ENCODE data around the gene ARHGAP22.

The ARHGAP22 gene

DNA sequence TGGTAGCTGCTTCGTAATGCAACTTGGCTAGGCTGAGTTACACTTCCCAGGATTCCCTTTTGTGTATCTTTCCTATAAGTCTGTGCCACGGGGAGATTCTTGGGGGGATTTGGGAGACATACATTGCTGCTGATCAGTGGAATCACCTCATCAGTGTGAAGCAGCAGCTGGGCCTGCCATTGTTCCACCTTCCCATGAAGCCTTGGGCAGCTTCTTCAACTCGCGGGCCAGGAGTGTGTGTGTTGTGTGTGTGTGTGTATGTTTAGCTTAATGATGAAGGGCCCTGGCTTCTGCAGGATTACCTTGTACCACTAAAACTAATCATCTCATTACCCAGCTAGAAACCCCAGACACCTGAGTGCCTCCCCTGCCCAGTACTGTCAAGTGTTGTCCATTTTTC lies 33.3 kb upstream of the ARHGAP22 start:
- peaks cover 57% of the 10 kb centered on the region for H3K4me1 Mint-ChIP-seq
- H3K27me3 Mint-ChIP-seq: peaks cover 29% of the 10 kb centered on the region
- H3K9me3 Mint-ChIP-seq: peaks cover 5% of the 10 kb centered on the region
- no peak overlapping the region for H3K4me3 Mint-ChIP-seq
- no peak for ATAC-seq
- H3K36me3 Mint-ChIP-seq: peaks cover 6% of the 10 kb centered on the region
- H3K27ac Mint-ChIP-seq: no peak overlapping the region

DNA sequence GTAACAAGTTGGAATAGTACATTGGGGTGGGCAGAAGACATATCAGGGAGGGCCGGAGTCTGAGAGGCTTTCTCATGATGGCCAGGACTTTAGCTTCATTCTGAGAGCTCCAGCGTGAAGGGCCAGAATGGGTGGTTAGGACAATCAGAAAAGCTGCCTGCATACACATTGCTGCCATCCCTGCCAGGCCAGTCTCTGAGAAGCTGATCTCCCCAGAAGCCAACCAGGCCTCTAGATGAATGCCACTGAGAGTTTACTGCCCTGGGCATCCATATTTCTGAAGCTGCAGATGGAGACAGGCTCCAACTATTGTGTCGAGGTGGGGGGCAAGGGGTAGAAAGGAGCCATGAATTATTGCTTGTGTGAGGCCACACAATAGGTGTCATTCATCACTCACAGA lies 32.0 kb upstream of the ARHGAP22 start:
- peaks cover 57% of the 10 kb centered on the region for H3K4me1 Mint-ChIP-seq
- no peak for ATAC-seq
- H3K9me3 Mint-ChIP-seq: peaks cover 5% of the 10 kb centered on the region
- peaks cover 6% of the 10 kb centered on the region for H3K36me3 Mint-ChIP-seq
- peak overlapping the region; percentile 7 for H3K27ac Mint-ChIP-seq
- H3K27me3 Mint-ChIP-seq: peaks cover 35% of the 10 kb centered on the region
- no peak overlapping the region for H3K4me3 Mint-ChIP-seq

DNA sequence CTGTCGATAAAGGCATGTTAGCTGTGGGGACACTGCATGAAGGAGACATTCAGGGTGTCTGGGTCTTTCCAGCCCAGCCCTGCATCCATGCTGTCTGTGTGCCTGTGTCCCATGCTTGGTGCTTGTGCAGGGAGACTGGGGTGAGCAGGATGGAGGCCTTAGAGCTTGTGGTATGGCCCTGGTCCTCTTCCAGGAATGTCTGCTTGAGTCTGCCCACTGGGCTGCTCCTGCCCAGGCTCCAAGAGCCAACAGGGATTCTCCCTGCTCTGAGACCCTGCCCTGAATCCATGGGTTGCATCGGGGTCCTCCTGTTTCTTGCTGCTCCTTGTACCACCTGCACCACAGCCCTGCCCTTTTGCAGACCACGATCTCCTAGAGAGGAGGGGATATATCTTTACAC lies 31.4 kb upstream of the ARHGAP22 start:
- Mint-ChIP-seq H3K27ac (peak overlapping the region; percentile 61), H3K36me3 (peaks cover 6% of the 10 kb centered on the region), H3K27me3 (peaks cover 39% of the 10 kb centered on the region), H3K4me3 (no peak overlapping the region), H3K4me1 (peaks cover 57% of the 10 kb centered on the region), H3K9me3 (peaks cover 5% of the 10 kb centered on the region)
- ATAC-seq: no peak

- Mint-ChIP-seq H3K36me3 (peaks cover 6% of the 10 kb centered on the region), H3K27ac (peak overlapping the region; percentile 61), H3K4me1 (peaks cover 57% of the 10 kb centered on the region), H3K27me3 (peaks cover 39% of the 10 kb centered on the region), H3K9me3 (peaks cover 5% of the 10 kb centered on the region), H3K4me3 (no peak overlapping the region)
- ATAC-seq: no peak
These were observed 30.2 kb upstream of the ARHGAP22 start for GRCh38 chr10:48634984-48635557.

DNA sequence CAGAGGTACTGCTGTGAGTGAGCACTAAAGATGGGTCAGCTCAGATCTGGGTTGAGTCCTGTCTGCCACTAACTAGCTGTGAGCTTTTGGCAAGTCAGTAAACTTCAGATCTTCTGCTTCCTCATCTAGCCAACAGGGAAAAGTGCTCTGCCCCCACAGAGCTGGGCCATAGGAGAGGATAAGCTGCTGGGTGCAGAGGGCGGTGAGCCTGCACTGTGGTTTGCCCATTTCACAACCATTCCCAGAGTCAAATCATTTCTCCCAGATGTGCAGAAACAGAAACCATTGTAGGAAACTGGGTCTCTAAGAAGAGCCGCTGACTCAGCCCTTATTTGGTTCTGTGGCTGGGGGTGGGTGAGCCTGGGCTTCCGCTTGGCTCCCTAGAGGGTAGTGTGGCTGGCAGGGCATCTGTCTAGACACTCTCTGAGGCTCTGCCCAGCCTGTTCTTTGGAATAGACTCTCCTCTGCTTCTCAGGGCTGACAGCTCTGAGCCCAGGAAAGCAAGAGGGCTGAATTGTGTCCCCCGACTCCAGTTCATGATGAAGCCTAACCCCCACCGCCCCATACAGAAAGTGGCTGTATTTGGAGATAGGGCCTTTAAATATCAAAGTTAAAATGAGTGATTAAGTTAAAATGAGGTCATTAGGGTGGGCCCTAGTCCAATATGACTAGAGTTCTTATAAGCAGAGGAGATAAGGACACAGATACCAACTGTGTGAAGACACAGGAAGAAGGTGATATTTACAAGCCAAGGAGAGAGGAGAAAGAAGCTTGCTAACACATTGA lies 29.5 kb upstream of the ARHGAP22 start:
- ATAC-seq: peak; percentile 100
- Mint-ChIP-seq H3K27me3 (peaks cover 39% of the 10 kb centered on the region), H3K36me3 (peaks cover 6% of the 10 kb centered on the region), H3K4me3 (peak overlapping the region; percentile 66), H3K9me3 (peaks cover 5% of the 10 kb centered on the region), H3K4me1 (peaks cover 51% of the 10 kb centered on the region), H3K27ac (peak overlapping the region; percentile 61)

GRCh38 chr10:48633381-48634197 lies 28.7 kb upstream of the ARHGAP22 start:
- ATAC-seq: peak; percentile 54
- H3K4me1 Mint-ChIP-seq: peaks cover 43% of the 10 kb centered on the region
- H3K4me3 Mint-ChIP-seq: peak overlapping the region; percentile 66
- peaks cover 6% of the 10 kb centered on the region for H3K36me3 Mint-ChIP-seq
- H3K27ac Mint-ChIP-seq: peak overlapping the region; percentile 61
- peaks cover 5% of the 10 kb centered on the region for H3K9me3 Mint-ChIP-seq
- H3K27me3 Mint-ChIP-seq: peaks cover 34% of the 10 kb centered on the region

- Mint-ChIP-seq H3K4me3 (no peak overlapping the region), H3K9me3 (peaks cover under 1% of the 10 kb centered on the region), H3K4me1 (peaks cover 38% of the 10 kb centered on the region), H3K36me3 (peaks cover 6% of the 10 kb centered on the region), H3K27me3 (peaks cover 20% of the 10 kb centered on the region), H3K27ac (no peak overlapping the region)
- ATAC-seq: no peak
These were observed 27.3 kb upstream of the ARHGAP22 start for GRCh38 chr10:48632166-48632565.

DNA sequence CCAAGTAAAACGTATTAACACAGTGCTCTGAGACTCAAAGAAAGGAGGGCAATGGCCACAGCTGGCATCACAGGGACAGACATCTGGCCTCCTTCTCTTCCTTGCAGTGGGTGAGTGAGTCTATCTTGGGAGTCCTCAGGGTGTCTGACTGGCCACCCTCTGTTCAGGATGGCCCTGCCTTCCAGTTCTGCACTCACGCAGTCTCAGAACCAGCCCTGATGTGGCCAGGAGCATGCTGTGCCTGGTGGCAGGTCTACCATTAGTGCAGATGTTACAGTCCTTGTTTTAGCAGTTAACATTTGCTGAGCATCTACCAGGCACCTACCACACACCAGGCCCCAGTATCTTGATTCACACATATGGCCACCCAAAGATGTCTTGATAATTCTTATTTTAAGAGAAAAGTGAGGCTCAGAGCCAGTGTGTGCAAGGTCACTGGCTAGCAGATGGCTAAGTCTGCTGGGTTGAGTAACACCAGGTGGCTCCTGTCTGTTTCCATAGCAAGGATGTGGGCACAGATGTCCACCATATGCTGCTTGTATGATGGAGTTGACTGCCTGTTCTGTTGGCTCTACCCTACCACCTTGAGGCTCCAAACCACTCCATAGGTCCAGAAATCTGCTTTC lies 23.2 kb upstream of the ARHGAP22 start:
- Mint-ChIP-seq H3K4me1 (peaks cover 40% of the 10 kb centered on the region), H3K27me3 (peaks cover 10% of the 10 kb centered on the region), H3K9me3 (no peaks in the 10 kb centered on the region), H3K27ac (no peak overlapping the region), H3K4me3 (no peak overlapping the region), H3K36me3 (no peaks in the 10 kb centered on the region)
- ATAC-seq: no peak

DNA sequence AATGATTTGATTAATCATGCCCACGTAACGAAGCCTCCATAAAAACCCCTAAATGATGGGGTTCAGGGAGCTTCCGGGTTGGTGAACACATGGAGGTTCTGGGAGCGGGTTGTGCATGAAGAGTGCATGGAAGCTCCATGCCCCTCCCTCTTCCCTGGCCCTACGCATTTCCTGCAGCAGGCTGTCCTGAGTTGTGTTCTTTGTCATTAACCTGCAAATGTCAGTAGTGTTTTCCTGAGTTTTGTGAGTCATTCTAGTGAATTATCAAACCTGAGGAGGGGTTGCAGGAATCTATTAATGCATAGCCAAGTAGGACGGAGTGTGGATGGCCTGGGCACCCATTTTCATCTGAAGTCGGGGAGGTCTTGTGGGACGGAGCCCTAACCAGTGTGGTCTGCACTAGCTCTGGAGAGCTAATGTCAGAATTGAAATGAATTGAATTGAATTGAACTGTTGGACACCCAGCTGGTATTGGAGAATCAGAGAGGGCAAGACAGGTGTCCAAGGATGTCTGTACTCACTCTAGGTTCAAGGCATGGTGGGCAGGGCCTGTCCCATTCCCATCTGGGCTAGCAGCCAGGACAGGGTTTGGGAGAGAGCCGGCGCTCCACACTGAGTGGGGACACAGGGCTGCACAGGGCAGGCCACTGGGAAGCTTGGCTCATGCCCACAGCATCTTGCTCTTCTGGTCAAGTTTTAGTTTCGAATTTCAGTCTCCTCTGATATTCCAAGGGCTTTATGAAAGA lies 22.3 kb upstream of the ARHGAP22 start:
- H3K27ac Mint-ChIP-seq: no peak overlapping the region
- H3K9me3 Mint-ChIP-seq: no peaks in the 10 kb centered on the region
- peaks cover 7% of the 10 kb centered on the region for H3K27me3 Mint-ChIP-seq
- H3K4me1 Mint-ChIP-seq: peaks cover 43% of the 10 kb centered on the region
- H3K36me3 Mint-ChIP-seq: no peaks in the 10 kb centered on the region
- no peak overlapping the region for H3K4me3 Mint-ChIP-seq
- no peak for ATAC-seq

DNA sequence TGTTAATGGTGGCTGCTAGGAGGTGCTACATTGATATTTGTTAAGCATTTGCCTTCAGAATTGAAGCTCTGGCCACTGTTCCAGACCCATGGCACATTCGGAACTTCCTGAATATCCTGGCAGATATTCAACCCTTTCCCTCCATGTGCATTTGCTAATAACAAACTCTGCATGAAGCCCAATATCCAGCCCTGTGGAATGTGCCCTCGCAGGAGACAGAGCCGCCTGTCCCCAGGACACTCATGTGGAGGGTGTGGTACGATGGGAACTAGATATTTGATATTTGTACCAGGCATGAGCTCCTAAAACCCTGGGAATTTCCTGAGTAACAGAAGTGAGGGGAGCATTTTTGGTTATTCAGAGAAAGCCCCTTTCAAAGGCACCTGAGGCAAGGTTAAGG lies 21.6 kb upstream of the ARHGAP22 start:
- Mint-ChIP-seq H3K27me3 (no peaks in the 10 kb centered on the region), H3K4me1 (peaks cover 43% of the 10 kb centered on the region), H3K9me3 (peaks cover 4% of the 10 kb centered on the region), H3K27ac (no peak overlapping the region), H3K36me3 (no peaks in the 10 kb centered on the region), H3K4me3 (no peak overlapping the region)
- ATAC-seq: no peak

- Mint-ChIP-seq H3K36me3 (no peaks in the 10 kb centered on the region), H3K27ac (no peak overlapping the region), H3K4me3 (no peak overlapping the region), H3K27me3 (no peaks in the 10 kb centered on the region), H3K4me1 (peaks cover 43% of the 10 kb centered on the region), H3K9me3 (peaks cover 4% of the 10 kb centered on the region)
- ATAC-seq: peak; percentile 94
These were observed 20.9 kb upstream of the ARHGAP22 start for GRCh38 chr10:48625826-48626134.

- ATAC-seq: no peak
- H3K9me3 Mint-ChIP-seq: peaks cover 4% of the 10 kb centered on the region
- no peaks in the 10 kb centered on the region for H3K27me3 Mint-ChIP-seq
- H3K27ac Mint-ChIP-seq: no peak overlapping the region
- H3K4me1 Mint-ChIP-seq: peaks cover 43% of the 10 kb centered on the region
- no peaks in the 10 kb centered on the region for H3K36me3 Mint-ChIP-seq
- H3K4me3 Mint-ChIP-seq: no peak overlapping the region
These were observed 18.8 kb upstream of the ARHGAP22 start for GRCh38 chr10:48623607-48624132.

DNA sequence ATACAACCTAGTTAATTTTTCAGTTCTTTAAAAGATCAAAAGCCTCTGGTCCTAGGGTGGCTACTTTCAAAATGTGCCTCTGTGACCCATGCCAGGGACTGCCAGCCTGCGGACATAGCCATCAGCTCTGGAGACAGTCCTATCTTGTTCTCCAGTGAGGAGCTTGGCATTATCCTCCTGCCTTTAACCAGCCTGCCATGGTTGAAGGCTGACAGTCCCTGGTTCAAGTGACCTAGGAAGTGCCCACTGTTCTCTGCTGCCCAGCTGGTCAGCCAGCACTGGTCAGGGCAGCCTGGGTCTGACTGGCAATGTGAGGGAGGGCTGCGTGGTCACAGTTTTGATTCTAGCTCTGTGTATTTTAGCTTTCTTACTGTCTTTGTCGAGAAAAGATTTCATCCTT lies 18.1 kb upstream of the ARHGAP22 start:
- H3K36me3 Mint-ChIP-seq: no peaks in the 10 kb centered on the region

GRCh38 chr10:48620719-48621118 lies 15.8 kb upstream of the ARHGAP22 start:
- peaks cover 8% of the 10 kb centered on the region for H3K27me3 Mint-ChIP-seq
- ATAC-seq: no peak
- H3K36me3 Mint-ChIP-seq: no peaks in the 10 kb centered on the region
- peaks cover 28% of the 10 kb centered on the region for H3K4me1 Mint-ChIP-seq
- H3K9me3 Mint-ChIP-seq: peaks cover 4% of the 10 kb centered on the region
- no peak overlapping the region for H3K4me3 Mint-ChIP-seq
- H3K27ac Mint-ChIP-seq: no peak overlapping the region

More for the DNA sequence above, 18.1 kb upstream of the ARHGAP22 start:
- H3K4me3 Mint-ChIP-seq: no peak overlapping the region
- H3K27ac Mint-ChIP-seq: no peak overlapping the region
- H3K27me3 Mint-ChIP-seq: no peaks in the 10 kb centered on the region
- H3K9me3 Mint-ChIP-seq: peaks cover 4% of the 10 kb centered on the region
- H3K4me1 Mint-ChIP-seq: peaks cover 43% of the 10 kb centered on the region
- no peak for ATAC-seq

Measured in stimulated activated memory B cell treated with anti-CD40 and anti-IgM and Interleukin-4, amounts not matched to agents 10 μg/mL and 1 μg/mL and 100 μg/mL, for 72 hours (primary cell).